RWPE2 (cell line): ENCODE measurements around the gene UBE2C.
"Not testable (repeated sequence)": the region's sequence is repeated elsewhere in the genome, so short reads cannot be mapped to it uniquely, and the experiment has no call there.

Experiments used
- ATAC-seq: fragments of 200-7000 bp; cut with Tn5 transposase; 3 replicates; pipeline ENCODE4 v1.9.1; 2021; ENCODE audit warnings: low read depth
- DNase-seq: peaks from one replicate; pipeline ENCODE4 v3.0.0-alpha.2; 2020; ENCODE audit warnings: low spot score
- H3K27ac ChIP-seq: fragments of 450-650 bp; 2 replicates; pipeline ENCODE4 v1.5.1; 2017; ENCODE audit warnings: mild to moderate bottlenecking; ENCODE audit not compliant: poor library complexity, severe bottlenecking
- H3K27me3 ChIP-seq: fragments of 250-450 bp; sonication (Bioruptor Pico); 2 replicates; pipeline ENCODE4 v1.5.1; 2021; ENCODE audit warnings: mild to moderate bottlenecking, moderate library complexity; ENCODE audit not compliant: insufficient read depth, poor library complexity, severe bottlenecking
- H3K36me3 ChIP-seq: fragments of 250-450 bp; sonication (Bioruptor Pico); 2 replicates; pipeline ENCODE4 v1.5.1; 2020; ENCODE audit warnings: low read depth, mild to moderate bottlenecking, moderate library complexity
- H3K4me1 ChIP-seq: fragments of 250-450 bp; sonication (Bioruptor Pico); 2 replicates; pipeline ENCODE4 v1.5.1; 2021; ENCODE audit warnings: mild to moderate bottlenecking, moderate library complexity; ENCODE audit not compliant: insufficient read depth, poor library complexity, severe bottlenecking
- H3K4me3 ChIP-seq: fragments of 250-450 bp; sonication (Bioruptor Pico); 2 replicates; pipeline ENCODE4 v1.5.1; 2021; ENCODE audit warnings: mild to moderate bottlenecking, moderate library complexity; ENCODE audit not compliant: severe bottlenecking
- H3K9me3 ChIP-seq: fragments of 250-450 bp; sonication (Bioruptor Pico); 2 replicates; pipeline ENCODE4 v1.5.1; 2021; ENCODE audit warnings: mild to moderate bottlenecking, moderate library complexity; ENCODE audit not compliant: severe bottlenecking
- CTCF ChIP-seq: fragments of 450-650 bp; IDR thresholded peaks from one replicate; pipeline ENCODE4 v1.5.1; 2017; ENCODE audit warnings: mild to moderate bottlenecking, moderate library complexity; ENCODE audit not compliant: poor library complexity, severe bottlenecking

The UBE2C gene

GRCh38 chr20:45783656-45784294 is 28.7 kb upstream of the UBE2C start:
- Histone ChIP-seq H3K9me3 (no peaks in the 10 kb centered on the region), H3K27me3 (no peaks in the 10 kb centered on the region), H3K36me3 (no peaks in the 10 kb centered on the region), H3K4me3 (no peak overlapping the region), H3K27ac (no peak overlapping the region), H3K4me1 (peaks cover 41% of the 10 kb centered on the region)
- ATAC-seq (no peak), DNase-seq (no peak)
- TF ChIP-seq CTCF: no peak

GRCh38 chr20:45788351-45788750 is 24.1 kb upstream of the UBE2C start:
- TF ChIP-seq CTCF: no peak
- Histone ChIP-seq H3K4me1 (peaks cover 4% of the 10 kb centered on the region), H3K4me3 (no peak overlapping the region), H3K9me3 (no peaks in the 10 kb centered on the region), H3K36me3 (peaks cover 7% of the 10 kb centered on the region; the same call in 1 of the 2 replicates), H3K27me3 (no peaks in the 10 kb centered on the region), H3K27ac (no peak overlapping the region)
- DNase-seq (no peak), ATAC-seq (no peak)

GRCh38 chr20:45792317-45793118 is 19.9 kb upstream of the UBE2C start:
- Histone ChIP-seq H3K36me3 (peaks cover 49% of the 10 kb centered on the region), H3K4me3 (peak overlapping the region; percentile 94), H3K4me1 (peaks cover 4% of the 10 kb centered on the region), H3K9me3 (no peaks in the 10 kb centered on the region), H3K27ac (peak overlapping the region; percentile 37), H3K27me3 (no peaks in the 10 kb centered on the region)
- DNase-seq (no peak), ATAC-seq (no peak)
- peak; percentile 1 for TF ChIP-seq CTCF

- H3K27ac ChIP-seq: no peak overlapping the region
- no peak for TF ChIP-seq CTCF
- ATAC-seq (no peak), DNase-seq (no peak)
- no peak overlapping the region for H3K4me3 ChIP-seq
- peaks cover 4% of the 10 kb centered on the region for H3K4me1 ChIP-seq
- peaks cover 78% of the 10 kb centered on the region for H3K36me3 ChIP-seq
- no peaks in the 10 kb centered on the region for H3K27me3 ChIP-seq
- H3K9me3 ChIP-seq: no peaks in the 10 kb centered on the region
Measured at GRCh38 chr20:45796337-45797065, 15.9 kb upstream of the UBE2C start.

- peaks cover 88% of the 10 kb centered on the region for H3K36me3 ChIP-seq
- not testable (repeated sequence) for H3K27ac ChIP-seq, H3K4me3 ChIP-seq, H3K9me3 ChIP-seq, H3K27me3 ChIP-seq, DNase-seq, H3K4me1 ChIP-seq, ATAC-seq
Measured at GRCh38 chr20:45797510-45797909, 14.9 kb upstream of the UBE2C start.

- DNase-seq, H3K4me3 ChIP-seq, H3K9me3 ChIP-seq, H3K4me1 ChIP-seq, H3K27ac ChIP-seq, ATAC-seq, H3K27me3 ChIP-seq: not testable (repeated sequence)
- H3K36me3 ChIP-seq: peaks cover 89% of the 10 kb centered on the region
Measured at GRCh38 chr20:45797955-45798354, 14.5 kb upstream of the UBE2C start.
